Neuronal stem cell (in vitro differentiated cells): ENCODE measurements around the gene PDE1A.
A peak's percentile ranks its signal among the peaks of the same experiment; 100 is the strongest.

ENCODE experiments used
- DNase-seq: peaks from one replicate; pipeline ENCODE4 v3.0.0-alpha.2; 2013; ENCODE audit warnings: low spot score
- H2AFZ ChIP-seq: one replicate; pipeline ENCODE4 v1.6.1; 2013; ENCODE audit warnings: mild to moderate bottlenecking, low read length, inconsistent platforms
- H2AK5ac ChIP-seq: 2 replicates; pipeline ENCODE4 v1.6.1; 2013; ENCODE audit warnings: low read depth, mild to moderate bottlenecking, inconsistent platforms, low read length, moderate library complexity, mixed read lengths
- H2BK120ac ChIP-seq: 2 replicates; pipeline ENCODE4 v1.6.1; 2013; ENCODE audit warnings: low read depth, mild to moderate bottlenecking, inconsistent platforms, low read length, moderate library complexity, mixed read lengths
- H2BK12ac ChIP-seq: one replicate; pipeline ENCODE4 v1.6.1; 2013; ENCODE audit warnings: low read length, inconsistent platforms
- H2BK15ac ChIP-seq: 2 replicates; pipeline ENCODE4 v1.6.1; 2013; ENCODE audit warnings: mild to moderate bottlenecking, low read length, inconsistent platforms, mixed read lengths
- H2BK5ac ChIP-seq: one replicate; pipeline ENCODE4 v1.6.1; 2013; ENCODE audit warnings: inconsistent platforms, mild to moderate bottlenecking, low read length, moderate library complexity
- H3K14ac ChIP-seq: one replicate; pipeline ENCODE4 v1.6.1; 2013; ENCODE audit warnings: low read length, inconsistent platforms
- H3K18ac ChIP-seq: 2 replicates; pipeline ENCODE4 v1.6.1; 2013; ENCODE audit warnings: low read length, inconsistent platforms
- H3K23ac ChIP-seq: 2 replicates; pipeline ENCODE4 v1.6.1; 2013; ENCODE audit warnings: low read depth, mild to moderate bottlenecking, mixed read lengths, low read length, inconsistent platforms; ENCODE audit not compliant: poor library complexity
- H3K27ac ChIP-seq: replicated peaks from 3 replicates; pipeline ENCODE4 v1.5.1; 2013; ENCODE audit warnings: low read length, inconsistent platforms
- H3K27me3 ChIP-seq, 3 experiments: 2 replicates each; pipeline ENCODE4 v1.6.1; 2013; ENCODE audit warnings: low read length in 3 of 3, mild to moderate bottlenecking in 2 of 3, inconsistent platforms in 1 of 3, low read depth in 1 of 3, mixed read lengths in 1 of 3, moderate library complexity in 1 of 3; ENCODE audit not compliant: control insufficient read depth in 3 of 3, insufficient read depth in 3 of 3
- H3K36me3 ChIP-seq, 2 donors: replicated peaks in 1 of 2; 2 replicates each; pipeline ENCODE4 v1.6.1; 2013; ENCODE audit warnings: low read length in 2 of 2; ENCODE audit not compliant: control insufficient read depth in 2 of 2, insufficient read depth in 2 of 2
- H3K4ac ChIP-seq: 2 replicates; pipeline ENCODE4 v1.6.1; 2013; ENCODE audit warnings: inconsistent platforms, mild to moderate bottlenecking, low read length, moderate library complexity
- H3K4me1 ChIP-seq, 2 donors: 1 replicate in 1 of 2; 2 replicates in 1 of 2; pipeline ENCODE4 v1.6.1; 2013; ENCODE audit warnings: low read length in 2 of 2, low read depth in 1 of 2; ENCODE audit not compliant: control insufficient read depth in 2 of 2, insufficient read depth in 1 of 2
- H3K4me2 ChIP-seq: one replicate; pipeline ENCODE4 v1.6.1; 2013; ENCODE audit warnings: mild to moderate bottlenecking, low read length, inconsistent platforms; ENCODE audit not compliant: insufficient read depth, poor library complexity, severe bottlenecking
- H3K4me3 ChIP-seq, 2 donors: 2 replicates each; pipeline ENCODE4 v1.5.1; 2013; ENCODE audit warnings: low read length in 2 of 2, mild to moderate bottlenecking in 2 of 2, inconsistent platforms in 1 of 2, moderate library complexity in 1 of 2
- H3K79me1 ChIP-seq: one replicate; pipeline ENCODE4 v1.6.1; 2013; ENCODE audit warnings: low read depth, mild to moderate bottlenecking, inconsistent platforms, low read length, moderate library complexity
- H3K9ac ChIP-seq: one replicate; pipeline ENCODE4 v1.6.1; 2013; ENCODE audit warnings: mild to moderate bottlenecking, low read depth, low read length, inconsistent platforms; ENCODE audit not compliant: poor library complexity
- H3K9me3 ChIP-seq, 2 donors: replicated peaks in 1 of 2; 2 replicates each; pipeline versions ENCODE3 to v1.6.1; 2013; ENCODE audit warnings: low read length in 2 of 2, mild to moderate bottlenecking in 2 of 2, inconsistent platforms in 1 of 2, low read depth in 1 of 2, mixed read lengths in 1 of 2, moderate library complexity in 1 of 2; ENCODE audit not compliant: control insufficient read depth in 2 of 2, insufficient read depth in 1 of 2
- H4K8ac ChIP-seq: one replicate; pipeline ENCODE4 v1.6.1; 2013; ENCODE audit warnings: low read depth, mild to moderate bottlenecking, inconsistent platforms, low read length, moderate library complexity
- H4K91ac ChIP-seq: one replicate; pipeline ENCODE4 v1.6.1; 2013; ENCODE audit warnings: low read length, low read depth, mild to moderate bottlenecking, inconsistent platforms; ENCODE audit not compliant: poor library complexity
- WGBS, 2 donors: extraction: QIAGEN DNeasy Blood & Tissue Kit; methylation state at CpG; one replicate each; pipeline ENCODE4 v1.1.7; 2013; ENCODE audit warnings: missing lambda C conversion rate in 2 of 2, mixed read lengths in 1 of 2; ENCODE audit not compliant: insufficient read length in 2 of 2, insufficient replicate concordance in 1 of 2; ENCODE audit errors: extremely low coverage in 2 of 2; 5-methylcytosine and 5-hydroxymethylcytosine counted together

PDE1A gene

DNA sequence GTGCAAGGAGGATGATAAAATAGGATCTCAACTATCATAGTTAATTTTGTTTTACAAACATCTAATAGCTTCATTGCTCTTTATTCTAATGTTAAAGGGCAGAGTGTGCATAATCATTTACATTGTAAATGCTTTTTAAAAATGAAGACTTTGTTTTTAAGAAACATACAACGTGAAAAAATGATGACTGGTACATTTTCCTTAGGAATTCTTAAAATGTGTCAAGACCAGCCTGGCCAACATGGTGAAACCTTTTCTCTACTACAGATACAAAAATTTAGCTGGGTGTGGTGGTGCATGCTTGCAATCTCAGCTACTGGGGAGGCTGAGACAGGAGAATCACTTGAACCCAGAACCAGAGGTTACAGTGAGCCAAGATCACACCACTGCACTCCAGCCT lies 179.0 kb downstream of the PDE1A start:
- H3K14ac ChIP-seq: no peak overlapping the region
- no peaks in the 10 kb centered on the region for H3K36me3 ChIP-seq
- no peak overlapping the region for H4K8ac ChIP-seq
- H2BK12ac ChIP-seq: no peak overlapping the region
- no peak overlapping the region for H4K91ac ChIP-seq
- no peak overlapping the region for H2BK15ac ChIP-seq
- no peaks in the 10 kb centered on the region for H3K79me1 ChIP-seq
- no peak overlapping the region for H3K4me2 ChIP-seq
- H3K9ac ChIP-seq: no peak overlapping the region
- H3K4me1 ChIP-seq: peaks cover 0 to 2% of the 10 kb centered on the region in 2 donors
- H3K18ac ChIP-seq: no peak overlapping the region
- no peaks in the 10 kb centered on the region for H3K27me3 ChIP-seq
- H2AFZ ChIP-seq: no peak overlapping the region
- H2BK120ac ChIP-seq: no peak overlapping the region
- H3K4ac ChIP-seq: no peak overlapping the region
- no CpG with 5 or more reads among the region's 1 CpG for WGBS, 2 donors
- H2BK5ac ChIP-seq: no peak overlapping the region
- no peak for DNase-seq
- H3K4me3 ChIP-seq: no peak overlapping the region
- H2AK5ac ChIP-seq: no peak overlapping the region
- H3K23ac ChIP-seq: no peak overlapping the region
- H3K27ac ChIP-seq: no peak overlapping the region
- H3K9me3 ChIP-seq: no peaks in the 10 kb centered on the region

DNA sequence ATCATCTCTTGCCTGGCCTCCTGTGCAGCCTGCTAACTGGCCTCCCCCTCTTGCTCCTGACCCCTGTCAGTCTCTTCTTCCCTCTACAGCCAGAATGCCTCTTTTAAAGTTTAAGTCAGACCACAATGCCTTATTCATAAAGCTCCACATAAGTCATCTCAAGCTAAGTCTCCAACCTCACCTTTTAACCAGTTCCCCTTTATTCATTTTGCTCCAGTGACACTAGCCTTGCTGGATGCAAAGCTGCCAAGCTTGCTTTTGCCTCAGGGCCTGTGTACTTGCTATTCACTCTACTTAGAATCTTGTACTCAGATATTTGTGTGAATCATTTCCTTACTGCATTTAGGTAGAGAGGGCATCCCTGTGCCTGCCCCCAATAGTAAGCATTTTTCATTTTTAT lies 180.9 kb downstream of the PDE1A start:
- DNase-seq: no peak
- Histone ChIP-seq H3K4ac (no peak overlapping the region), H3K9me3 (no peaks in the 10 kb centered on the region), H3K18ac (no peak overlapping the region), H2BK15ac (no peak overlapping the region), H2BK5ac (no peak overlapping the region), H3K23ac (no peak overlapping the region), H3K9ac (no peak overlapping the region), H2AK5ac (no peak overlapping the region), H4K8ac (no peak overlapping the region), H2BK12ac (no peak overlapping the region), H3K4me1 (peaks cover 0 to 11% of the 10 kb centered on the region in 2 donors), H3K4me3 (no peak overlapping the region), H2BK120ac (no peak overlapping the region), H3K27ac (no peak overlapping the region), H2AFZ (no peak overlapping the region), H3K79me1 (no peaks in the 10 kb centered on the region), H3K36me3 (no peaks in the 10 kb centered on the region), H3K14ac (no peak overlapping the region), H3K4me2 (no peak overlapping the region), H4K91ac (no peak overlapping the region), H3K27me3 (no peaks in the 10 kb centered on the region)

DNA sequence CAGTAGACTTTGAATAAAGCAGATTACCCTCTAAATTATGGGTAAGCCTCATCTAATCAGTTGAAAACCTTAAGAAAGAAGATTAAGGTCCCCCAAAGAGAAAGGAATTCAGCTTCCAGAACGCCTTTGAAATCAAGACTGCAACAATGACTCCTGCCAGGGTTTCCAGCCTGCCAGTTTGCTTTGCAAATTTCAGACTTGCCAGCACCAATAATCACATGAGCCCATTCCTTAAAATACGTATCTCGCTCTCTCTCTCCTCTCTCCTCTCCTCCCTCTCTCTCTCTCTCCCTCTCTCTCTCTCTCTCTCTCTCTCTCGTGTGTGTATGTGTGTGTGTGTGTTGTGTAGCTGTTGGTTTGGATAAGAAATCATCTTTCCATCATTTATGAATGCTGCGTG lies 184.2 kb downstream of the PDE1A start:
- Histone ChIP-seq H3K4ac (no peak overlapping the region), H2BK120ac (no peak overlapping the region), H2BK12ac (no peak overlapping the region), H3K4me3 (no peak overlapping the region), H3K79me1 (no peaks in the 10 kb centered on the region), H3K23ac (no peak overlapping the region), H3K14ac (no peak overlapping the region), H2BK5ac (no peak overlapping the region), H3K27me3 (no peaks in the 10 kb centered on the region), H2BK15ac (no peak overlapping the region), H3K4me2 (no peak overlapping the region), H2AK5ac (no peak overlapping the region), H3K9me3 (no peaks in the 10 kb centered on the region), H4K8ac (no peak overlapping the region), H2AFZ (no peak overlapping the region), H3K36me3 (peaks cover 0 to 13% of the 10 kb centered on the region in 2 donors), H4K91ac (no peak overlapping the region), H3K9ac (no peak overlapping the region), H3K27ac (peak overlapping the region; percentile 30), H3K18ac (no peak overlapping the region), H3K4me1 (peaks cover 0 to 9% of the 10 kb centered on the region in 2 donors)
- WGBS, 2 donors: no CpG with 5 or more reads among the region's 5 CpGs
- DNase-seq: peak; percentile 23

DNA sequence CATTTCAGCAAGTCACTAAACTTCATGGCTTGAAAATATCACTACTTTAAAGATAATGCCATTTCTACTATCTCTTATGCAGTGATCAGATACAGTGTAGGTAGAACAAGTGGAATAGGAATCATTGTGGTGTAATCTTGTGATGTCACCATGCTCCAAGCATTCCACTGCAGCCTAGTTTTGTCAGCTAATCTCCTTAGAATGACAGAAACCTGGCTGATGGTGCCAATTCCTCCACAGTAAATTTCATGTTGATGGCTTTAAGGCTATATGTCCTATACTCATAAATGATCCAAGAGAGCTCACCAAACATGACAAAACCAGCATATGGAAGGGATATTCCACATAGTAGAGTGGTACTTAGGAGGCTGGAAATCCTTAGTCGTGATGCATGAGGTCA lies 184.9 kb downstream of the PDE1A start:
- H2AFZ ChIP-seq: no peak overlapping the region
- no peak overlapping the region for H3K18ac ChIP-seq
- H3K27ac ChIP-seq: no peak overlapping the region
- H2BK12ac ChIP-seq: no peak overlapping the region
- H3K9ac ChIP-seq: no peak overlapping the region
- H2BK120ac ChIP-seq: no peak overlapping the region
- H3K9me3 ChIP-seq: no peaks in the 10 kb centered on the region
- no peak overlapping the region for H4K91ac ChIP-seq
- H3K4me2 ChIP-seq: no peak overlapping the region
- no peak overlapping the region for H2AK5ac ChIP-seq
- no peak overlapping the region for H4K8ac ChIP-seq
- H3K4me3 ChIP-seq: no peak overlapping the region
- no peaks in the 10 kb centered on the region for H3K79me1 ChIP-seq
- H2BK15ac ChIP-seq: no peak overlapping the region
- H3K4me1 ChIP-seq: peaks cover 0 to 9% of the 10 kb centered on the region in 2 donors
- no peak overlapping the region for H2BK5ac ChIP-seq
- no CpG with 5 or more reads among the region's 1 CpG for WGBS, 2 donors
- DNase-seq: no peak
- H3K36me3 ChIP-seq: peaks cover 0 to 13% of the 10 kb centered on the region in 2 donors
- H3K27me3 ChIP-seq: no peaks in the 10 kb centered on the region
- H3K23ac ChIP-seq: no peak overlapping the region
- H3K4ac ChIP-seq: no peak overlapping the region
- H3K14ac ChIP-seq: no peak overlapping the region
